Smooth muscle cell (in vitro differentiated cells): Measurements from ENCODE around the gene FBRSL1. TPM values are rescaled to one million over a fixed set of nuclear protein-coding genes. Genes with fewer than 3 reads are reported as not detected.

Experiments used
- DNase-seq: peaks from one replicate; lab custom pipeline; 2025; ENCODE audit not compliant: unreplicated experiment; lab: John Stamatoyannopoulos, UW
- H2AFZ ChIP-seq: fragments of 200-600 bp; sonication (generic); 2 replicates; pipeline ENCODE4 v1.6.0; 2016; ENCODE audit warnings: antibody characterized with exemption, low read depth, mild to moderate bottlenecking
- H3F3A ChIP-seq: fragments of 200-600 bp; sonication (generic); 2 replicates; pipeline ENCODE4 v1.6.0; 2017; ENCODE audit warnings: antibody characterized with exemption, low read depth
- H3K27ac ChIP-seq: fragments of 200-600 bp; sonication (generic); 2 replicates; pipeline ENCODE4 v1.5.1; 2016; ENCODE audit warnings: low read depth, mild to moderate bottlenecking
- H3K27me3 ChIP-seq: fragments of 200-600 bp; sonication (generic); 2 replicates; pipeline ENCODE4 v1.6.1; 2016; ENCODE audit warnings: low read depth, mild to moderate bottlenecking
- H3K36me3 ChIP-seq: fragments of 200-600 bp; sonication (generic); 2 replicates; pipeline ENCODE4 v1.5.1; 2016; ENCODE audit warnings: low read depth
- H3K4me1 ChIP-seq: fragments of 200-600 bp; sonication (generic); 2 replicates; pipeline ENCODE4 v1.5.1; 2016; ENCODE audit warnings: low read depth
- H3K4me2 ChIP-seq: fragments of 200-600 bp; sonication (generic); 2 replicates; pipeline ENCODE4 v1.6.0; 2016; ENCODE audit warnings: mild to moderate bottlenecking
- H3K4me3 ChIP-seq: fragments of 200-600 bp; sonication (generic); 2 replicates; pipeline ENCODE4 v1.5.1; 2016; ENCODE audit warnings: mild to moderate bottlenecking
- H3K79me2 ChIP-seq: fragments of 200-600 bp; sonication (generic); 2 replicates; pipeline ENCODE4 v1.6.0; 2016; ENCODE audit warnings: low read depth, mild to moderate bottlenecking
- H3K9ac ChIP-seq: fragments of 200-600 bp; sonication (generic); 2 replicates; pipeline ENCODE4 v1.6.0; 2016; ENCODE audit warnings: low read depth
- H3K9me3 ChIP-seq: fragments of 200-600 bp; sonication (generic); replicated peaks from 2 replicates; pipeline ENCODE4 v1.5.1; 2016; ENCODE audit warnings: low read depth
- H4K20me1 ChIP-seq: fragments of 200-600 bp; sonication (generic); 2 replicates; pipeline ENCODE4 v1.6.0; 2016; ENCODE audit warnings: low read depth
- WGBS: methylation state at CpG from one replicate; pipeline ENCODE4 v1.1.7; 2016; ENCODE audit warnings: low lambda C conversion rate; 5-methylcytosine and 5-hydroxymethylcytosine counted together
- polyA plus RNA-seq: library from polyadenylated mRNA; unstranded; fragments of >200 nt; fragmentation: Nextera tagmentation; extraction: Ambion mirVana; gene quantifications from 2 replicates; pipeline ENCODE4 v1.2.1, GENCODE V29; 2016
- total RNA-seq: library from RNA; depleted of rRNA; stranded (reverse); fragments of >200 nt; gene quantifications from 2 replicates; pipeline ENCODE4 v1.2.3, GENCODE V29; 2014
- TF ChIP-seq, protein P1 (sequence below): fragments of 200-600 bp; sonication (generic); IDR thresholded peaks from 2 replicates; pipeline ENCODE4 v1.5.1; 2017; ENCODE audit warnings: borderline replicate concordance, mild to moderate bottlenecking, antibody characterized with exemption; ENCODE audit not compliant: insufficient read depth, poor library complexity, severe bottlenecking

FBRSL1 gene
- total and polyA plus RNA-seq, 2 experiments from 2014 or later, result 7.9 to 17.6 TPM

DNA sequence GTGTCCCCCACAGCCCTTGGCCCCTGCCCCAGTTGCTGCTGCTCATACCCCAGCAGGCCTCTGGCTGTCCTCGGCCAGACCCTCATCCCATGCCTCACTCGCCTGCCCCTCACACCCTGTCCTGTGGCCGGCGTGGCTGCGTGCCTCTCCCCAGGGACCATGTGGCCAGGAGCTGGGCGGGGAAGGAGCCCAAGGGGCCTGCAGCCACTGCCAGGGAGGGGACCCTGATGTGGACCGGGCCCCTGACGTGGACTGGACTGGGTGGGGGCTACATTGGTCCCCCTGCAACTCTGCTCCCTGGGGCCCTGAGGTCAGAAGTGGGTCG is 10.9 kb downstream of the FBRSL1 start:
- no peak overlapping the region for H2AFZ ChIP-seq
- no peak for DNase-seq
- H3K27me3 ChIP-seq, result no peaks in the 10 kb centered on the region
- TF ChIP-seq, protein P1, sequence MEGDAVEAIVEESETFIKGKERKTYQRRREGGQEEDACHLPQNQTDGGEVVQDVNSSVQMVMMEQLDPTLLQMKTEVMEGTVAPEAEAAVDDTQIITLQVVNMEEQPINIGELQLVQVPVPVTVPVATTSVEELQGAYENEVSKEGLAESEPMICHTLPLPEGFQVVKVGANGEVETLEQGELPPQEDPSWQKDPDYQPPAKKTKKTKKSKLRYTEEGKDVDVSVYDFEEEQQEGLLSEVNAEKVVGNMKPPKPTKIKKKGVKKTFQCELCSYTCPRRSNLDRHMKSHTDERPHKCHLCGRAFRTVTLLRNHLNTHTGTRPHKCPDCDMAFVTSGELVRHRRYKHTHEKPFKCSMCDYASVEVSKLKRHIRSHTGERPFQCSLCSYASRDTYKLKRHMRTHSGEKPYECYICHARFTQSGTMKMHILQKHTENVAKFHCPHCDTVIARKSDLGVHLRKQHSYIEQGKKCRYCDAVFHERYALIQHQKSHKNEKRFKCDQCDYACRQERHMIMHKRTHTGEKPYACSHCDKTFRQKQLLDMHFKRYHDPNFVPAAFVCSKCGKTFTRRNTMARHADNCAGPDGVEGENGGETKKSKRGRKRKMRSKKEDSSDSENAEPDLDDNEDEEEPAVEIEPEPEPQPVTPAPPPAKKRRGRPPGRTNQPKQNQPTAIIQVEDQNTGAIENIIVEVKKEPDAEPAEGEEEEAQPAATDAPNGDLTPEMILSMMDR, result no peak
- no peak overlapping the region for H3K9ac ChIP-seq
- H4K20me1 ChIP-seq, result peaks cover 99% of the 10 kb centered on the region
- H3K36me3 ChIP-seq, result no peaks in the 10 kb centered on the region
- H3K79me2 ChIP-seq, result peaks cover 90% of the 10 kb centered on the region
- H3K9me3 ChIP-seq, result no peaks in the 10 kb centered on the region
- H3F3A ChIP-seq, result no peaks in the 10 kb centered on the region
- no peak overlapping the region for H3K27ac ChIP-seq
- H3K4me2 ChIP-seq, result no peak overlapping the region
- H3K4me1 ChIP-seq, result peaks cover 3% of the 10 kb centered on the region
- 95% methylated on average over 9 of the region's 9 CpGs for WGBS
- H3K4me3 ChIP-seq, result no peak overlapping the region

DNA sequence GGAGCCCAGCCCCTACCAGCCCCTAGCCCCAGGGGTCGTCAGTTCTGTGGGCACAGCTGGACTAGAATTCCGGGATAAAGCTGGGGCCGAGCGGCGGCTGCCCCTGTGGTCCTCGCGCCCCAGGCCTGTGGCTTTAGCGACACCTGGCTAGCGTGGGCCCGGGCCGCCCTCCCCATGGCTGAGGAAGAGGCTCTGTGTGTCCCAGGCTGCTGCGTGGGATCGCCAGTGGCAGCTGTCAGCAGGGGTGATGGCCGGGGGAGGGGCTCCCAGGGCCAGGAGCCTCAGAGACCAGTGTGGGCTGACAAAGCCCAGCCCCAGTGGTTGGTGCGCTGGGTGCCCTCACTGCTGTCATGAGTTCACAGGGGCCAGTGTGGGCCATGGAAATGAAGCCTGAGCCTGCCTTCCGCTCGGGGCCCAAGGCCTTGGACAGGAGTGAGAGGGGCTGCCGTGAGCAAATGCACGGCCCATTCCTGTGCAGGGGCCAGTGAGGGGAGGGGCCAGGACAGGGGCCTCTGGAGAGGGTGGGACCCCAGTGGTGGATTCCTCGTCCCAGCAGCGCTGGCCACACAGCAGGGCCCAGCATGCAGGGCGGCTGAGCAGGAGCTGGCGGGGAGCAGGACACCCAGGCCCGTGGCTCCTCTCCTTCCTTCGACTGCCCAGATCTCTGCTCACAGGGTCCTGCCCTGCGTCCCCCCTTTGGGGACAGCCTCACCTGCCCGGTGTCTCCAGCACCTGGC is 11.4 kb downstream of the FBRSL1 start:
- no peaks in the 10 kb centered on the region for H3K27me3 ChIP-seq
- no peaks in the 10 kb centered on the region for H3F3A ChIP-seq
- H3K27ac ChIP-seq, result no peak overlapping the region
- WGBS, result 85% methylated on average over 21 of the region's 27 CpGs
- H3K4me3 ChIP-seq, result no peak overlapping the region
- no peaks in the 10 kb centered on the region for H3K36me3 ChIP-seq
- no peak overlapping the region for H3K9ac ChIP-seq
- TF ChIP-seq, protein P1, result no peak
- no peak for DNase-seq
- H3K79me2 ChIP-seq, result peaks cover 84% of the 10 kb centered on the region
- H3K4me2 ChIP-seq, result no peak overlapping the region
- peaks cover 99% of the 10 kb centered on the region for H4K20me1 ChIP-seq
- no peaks in the 10 kb centered on the region for H3K9me3 ChIP-seq
- H2AFZ ChIP-seq, result no peak overlapping the region
- peaks cover 3% of the 10 kb centered on the region for H3K4me1 ChIP-seq

DNA sequence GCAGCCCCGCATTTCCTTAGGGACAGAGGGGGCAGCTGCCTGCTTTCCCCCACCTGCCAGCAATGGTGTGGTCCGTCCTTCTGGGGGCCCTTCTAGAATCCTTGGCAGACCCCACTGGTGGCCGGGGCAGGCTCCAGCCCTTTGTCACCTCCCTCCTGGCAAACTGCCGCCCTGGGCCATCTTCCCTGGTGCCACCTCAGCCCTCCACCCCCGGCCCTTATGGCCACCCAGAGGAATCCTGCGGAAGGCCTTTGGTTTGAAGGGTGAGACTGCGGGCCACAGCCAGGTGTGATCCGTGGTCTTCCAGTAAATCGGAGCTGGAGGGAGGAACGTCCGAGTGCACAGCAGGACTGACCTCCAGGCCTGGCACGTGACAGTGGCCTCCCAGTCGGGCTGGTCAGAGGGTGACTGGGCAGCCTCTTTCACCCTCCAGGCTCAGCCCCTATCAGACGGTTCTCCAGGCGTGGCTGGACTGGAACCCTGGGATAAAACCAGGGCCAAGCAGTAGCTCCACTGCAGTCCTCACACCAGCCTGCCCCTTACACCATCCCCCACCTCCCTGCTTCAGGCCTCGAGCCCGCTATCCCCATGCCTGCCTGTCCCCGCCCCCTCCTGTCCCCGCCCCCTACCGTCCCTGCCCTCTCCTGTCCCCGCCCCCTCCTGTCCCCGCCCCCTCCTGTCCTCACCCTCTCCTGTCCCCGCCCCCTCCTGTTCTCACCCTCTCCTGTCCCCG is 12.4 kb downstream of the FBRSL1 start:
- DNase-seq, result no peak
- Histone ChIP-seq H3K9me3 (no peaks in the 10 kb centered on the region), H3K4me1 (peaks cover 3% of the 10 kb centered on the region), H3K36me3 (no peaks in the 10 kb centered on the region), H3K4me2 (no peak overlapping the region), H2AFZ (no peak overlapping the region), H3F3A (no peaks in the 10 kb centered on the region), H4K20me1 (peaks cover 99% of the 10 kb centered on the region), H3K79me2 (peaks cover 78% of the 10 kb centered on the region), H3K9ac (no peak overlapping the region), H3K27ac (no peak overlapping the region), H3K27me3 (no peaks in the 10 kb centered on the region), H3K4me3 (no peak overlapping the region)
- 88% methylated on average over 15 of the region's 24 CpGs for WGBS
- TF ChIP-seq, protein P1, result no peak
